Endothelial cell of umbilical vein (primary cell): ENCODE measurements around the gene SSX4B. TPM values are rescaled to one million over a fixed set of nuclear protein-coding genes. Genes with fewer than 3 reads are reported as not detected.

Source experiments
- BruUV-seq: library from RNA; stranded (reverse); fragments of 400-500 nt; replicated peaks from 2 replicates; lab custom pipeline; 2021; lab: Mats Ljungman, UMichigan
- CTCF ChIA-PET: fragments of 300-600, 350-600 bp; sonication (Branson Sonifier 250); formaldehyde crosslinking; loops from one replicate; lab custom pipeline; 2021; ENCODE audit warnings: antibody characterized with exemption, inconsistent platforms; lab: Charles Lee
- POLR2A ChIA-PET: fragments of 300-600, 350-600 bp; sonication (Branson Sonifier 250); formaldehyde crosslinking; loops from one replicate; lab custom pipeline; 2021; ENCODE audit warnings: antibody characterized with exemption, inconsistent platforms; lab: Charles Lee
- DNase-seq: peaks from one replicate; pipeline ENCODE4 v3.0.0-alpha.2; 2011; ENCODE audit warnings: low read depth, low spot score
- FAIRE-seq: peaks from 2 replicates; lab custom pipeline; 2011; peaks lifted over from hg19 to GRCh38; lab: Jason Lieb, UNC
- H2AFZ ChIP-seq: 2 replicates; pipeline ENCODE4 v1.6.0; 2012; ENCODE audit warnings: low read depth, low read length, control low read depth, inconsistent platforms
- H3K27ac ChIP-seq: 2 replicates; pipeline ENCODE4 v1.5.1; 2011; ENCODE audit warnings: low read depth, mild to moderate bottlenecking, control low read depth, low read length, moderate library complexity; ENCODE audit not compliant: insufficient read depth
- H3K27me3 ChIP-seq, 2 experiments: 2 replicates each; pipeline versions ENCODE4 v1.6.0 to v1.6.1; 2011; ENCODE audit warnings: low read length in 2 of 2, mixed read lengths in 1 of 2; ENCODE audit not compliant: control insufficient read depth in 2 of 2, insufficient read depth in 2 of 2
- H3K36me3 ChIP-seq, 2 experiments: 2 replicates in 1 of 2; 3 replicates in 1 of 2; pipeline ENCODE4 v1.5.1; 2011; ENCODE audit warnings: low read length in 2 of 2, mild to moderate bottlenecking in 1 of 2, moderate library complexity in 1 of 2; ENCODE audit not compliant: control insufficient read depth in 2 of 2, insufficient read depth in 2 of 2; ENCODE audit errors: extremely low read depth in 1 of 2
- H3K4me1 ChIP-seq: 3 replicates; pipeline ENCODE4 v1.5.1; 2011; ENCODE audit warnings: mild to moderate bottlenecking, low read length; ENCODE audit not compliant: control insufficient read depth, insufficient read depth; ENCODE audit errors: extremely low read depth
- H3K4me2 ChIP-seq: 2 replicates; pipeline ENCODE4 v1.6.1; 2011; ENCODE audit warnings: low read length, control low read depth, mixed read lengths; ENCODE audit not compliant: insufficient read depth
- H3K4me3 ChIP-seq, 3 experiments: fragments of 200-600 bp in 1 of 3; sonication (generic), shearing (Covaris generic) in 1 of 3; replicated peaks in 1 of 3; 2 replicates each; pipeline ENCODE4 v1.5.1; 2011 to 2016; ENCODE audit warnings: control low read depth in 3 of 3, low read length in 3 of 3, mild to moderate bottlenecking in 2 of 3, inconsistent platforms in 1 of 3, low read depth in 1 of 3, moderate library complexity in 1 of 3; ENCODE audit not compliant: insufficient read depth in 1 of 3
- H3K79me2 ChIP-seq: 2 replicates; pipeline ENCODE4 v1.6.0; 2012; ENCODE audit warnings: low read length, inconsistent platforms; ENCODE audit not compliant: control insufficient read depth, insufficient read depth
- H3K9ac ChIP-seq: replicated peaks from 2 replicates; pipeline ENCODE3; 2011; ENCODE audit warnings: low read length, control low read depth; ENCODE audit not compliant: insufficient read depth; ENCODE audit errors: extremely low read depth
- H3K9me1 ChIP-seq: replicated peaks from 3 replicates; pipeline ENCODE4 v1.6.0; 2011; ENCODE audit warnings: mild to moderate bottlenecking, low read length; ENCODE audit not compliant: control insufficient read depth, insufficient read depth; ENCODE audit errors: extremely low read depth
- H3K9me3 ChIP-seq: replicated peaks from 2 replicates; pipeline ENCODE4 v1.5.1; 2012; ENCODE audit warnings: low read length, inconsistent platforms; ENCODE audit not compliant: control insufficient read depth, insufficient read depth
- H4K20me1 ChIP-seq: replicated peaks from 2 replicates; pipeline ENCODE3; 2011; ENCODE audit warnings: mild to moderate bottlenecking, low read length; ENCODE audit not compliant: control insufficient read depth, insufficient read depth; ENCODE audit errors: extremely low read depth
- EZH2 ChIP-seq: IDR thresholded peaks from 2 replicates; pipeline ENCODE4 v1.6.1; 2012; ENCODE audit warnings: borderline replicate concordance, low read depth, mild to moderate bottlenecking, moderate library complexity, low read length, inconsistent platforms; ENCODE audit not compliant: severe bottlenecking
- FOS ChIP-seq: IDR thresholded peaks from 2 replicates; pipeline ENCODE4 v1.6.1; 2011; ENCODE audit warnings: mild to moderate bottlenecking, low read length, moderate library complexity, borderline replicate concordance; ENCODE audit not compliant: insufficient read depth
- GATA2 ChIP-seq: IDR thresholded peaks from 2 replicates; pipeline ENCODE4 v1.7.0; 2011; ENCODE audit warnings: low read depth, mild to moderate bottlenecking, moderate library complexity, mixed read lengths, low read length; ENCODE audit not compliant: insufficient read length, insufficient read depth
- JUN ChIP-seq: IDR thresholded peaks from 2 replicates; pipeline ENCODE4 v1.6.1; 2011; ENCODE audit warnings: borderline replicate concordance, low read depth; ENCODE audit not compliant: insufficient read length, insufficient read depth
- MYC ChIP-seq: IDR thresholded peaks from one replicate; pipeline ENCODE4 v1.6.1; 2011; ENCODE audit warnings: mild to moderate bottlenecking, low read depth, low read length
- POLR2A ChIP-seq: IDR thresholded peaks from 2 replicates; pipeline ENCODE4 v1.6.1; 2012; ENCODE audit warnings: low read depth, mild to moderate bottlenecking, control low read depth, low read length
- POLR2AphosphoS5 ChIP-seq: IDR thresholded peaks from 2 replicates; pipeline ENCODE4 v1.6.1; 2012; ENCODE audit warnings: low read depth, mild to moderate bottlenecking, control low read depth, low read length, moderate library complexity; ENCODE audit not compliant: insufficient read depth
- dilution Hi-C: fragments of 300-500 bp; cut with MboI; formaldehyde crosslinking; loops from one replicate; pipeline ENCODE4 v1.15.0; 2019; ENCODE audit warnings: low sequenced_read_pairs; ENCODE audit not compliant: extremely low pct_ligation_motif_present
- intact Hi-C: fragments of 100-400 bp; cut with micrococcal nuclease; formaldehyde crosslinking; loops from one replicate; pipeline ENCODE4 v1.10.0; 2022
- polyA plus RNA-seq, 4 experiments: library from polyadenylated mRNA; depleted of rRNA in 3 of 4; stranded (reverse) in 3 of 4; unstranded in 1 of 4; fragments of >200 nt; gene quantifications; 2 replicates each; pipeline versions ENCODE4 v1.2.1 to v1.2.3, GENCODE V29; 2011 to 2012; ENCODE audit warnings: missing spikeins in 1 of 4
- total RNA-seq: library from RNA; stranded (reverse); gene quantifications from 2 replicates; pipeline ENCODE4 v1.2.3, GENCODE V29; 2021
- TF ChIP-seq, protein P1 (sequence below), 2 donors: IDR thresholded peaks; 1 replicate in 1 of 2; 2 replicates in 1 of 2; pipeline ENCODE4 v1.5.1; 2011; ENCODE audit warnings: low read length in 2 of 2, mild to moderate bottlenecking in 2 of 2, moderate library complexity in 2 of 2, control low read depth in 1 of 2, inconsistent platforms in 1 of 2, low read depth in 1 of 2; ENCODE audit not compliant: insufficient read depth in 1 of 2; ENCODE audit errors: extremely low read depth in 1 of 2
- TF ChIP-seq, protein P2 (sequence below): IDR thresholded peaks from 2 replicates; pipeline ENCODE4 v1.6.1; 2011; ENCODE audit not compliant: insufficient read depth, insufficient read length

The SSX4B gene
- total and polyA plus RNA-seq, 2 donors (not counting 3 experiments of a cell fraction or from before 2014, with no cell fraction given), result not detected

GRCh38 chrX:48458711-48459110 is 47.0 kb upstream of the SSX4B start:
- H4K20me1 ChIP-seq, result no peaks in the 10 kb centered on the region
- no peak for FAIRE-seq
- dilution Hi-C loops (no loop called here), intact Hi-C loops (no loop called here)
- no peak overlapping the region for H3K4me2 ChIP-seq
- no peak for DNase-seq
- ChIA-PET POLR2A (no interaction called here), CTCF (no interaction called here)
- H3K4me3 ChIP-seq, result no peak overlapping the region
- no peak overlapping the region for H2AFZ ChIP-seq
- no TSS peak for BruUV-seq
- no peaks in the 10 kb centered on the region for H3K79me2 ChIP-seq
- TF ChIP-seq JUN (no peak), FOS (no peak), POLR2A (no peak), EZH2 (no peak), MYC (no peak), POLR2AphosphoS5 (no peak), GATA2 (no peak)
- TF ChIP-seq, protein P1, sequence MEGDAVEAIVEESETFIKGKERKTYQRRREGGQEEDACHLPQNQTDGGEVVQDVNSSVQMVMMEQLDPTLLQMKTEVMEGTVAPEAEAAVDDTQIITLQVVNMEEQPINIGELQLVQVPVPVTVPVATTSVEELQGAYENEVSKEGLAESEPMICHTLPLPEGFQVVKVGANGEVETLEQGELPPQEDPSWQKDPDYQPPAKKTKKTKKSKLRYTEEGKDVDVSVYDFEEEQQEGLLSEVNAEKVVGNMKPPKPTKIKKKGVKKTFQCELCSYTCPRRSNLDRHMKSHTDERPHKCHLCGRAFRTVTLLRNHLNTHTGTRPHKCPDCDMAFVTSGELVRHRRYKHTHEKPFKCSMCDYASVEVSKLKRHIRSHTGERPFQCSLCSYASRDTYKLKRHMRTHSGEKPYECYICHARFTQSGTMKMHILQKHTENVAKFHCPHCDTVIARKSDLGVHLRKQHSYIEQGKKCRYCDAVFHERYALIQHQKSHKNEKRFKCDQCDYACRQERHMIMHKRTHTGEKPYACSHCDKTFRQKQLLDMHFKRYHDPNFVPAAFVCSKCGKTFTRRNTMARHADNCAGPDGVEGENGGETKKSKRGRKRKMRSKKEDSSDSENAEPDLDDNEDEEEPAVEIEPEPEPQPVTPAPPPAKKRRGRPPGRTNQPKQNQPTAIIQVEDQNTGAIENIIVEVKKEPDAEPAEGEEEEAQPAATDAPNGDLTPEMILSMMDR (IDR thresholded peaks at IDR 0.05; ENCODE audit: extremely low read depth in 1 of 2, insufficient read depth in 1 of 2, low read depth in 1 of 2, low read length in 2 of 2), result no peak
- TF ChIP-seq, protein P2, sequence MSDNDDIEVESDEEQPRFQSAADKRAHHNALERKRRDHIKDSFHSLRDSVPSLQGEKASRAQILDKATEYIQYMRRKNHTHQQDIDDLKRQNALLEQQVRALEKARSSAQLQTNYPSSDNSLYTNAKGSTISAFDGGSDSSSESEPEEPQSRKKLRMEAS, result no peak
- H3K27ac ChIP-seq, result no peak overlapping the region
- H3K9me3 ChIP-seq, result no peaks in the 10 kb centered on the region
- no peaks in the 10 kb centered on the region for H3K27me3 ChIP-seq
- no peaks in the 10 kb centered on the region for H3K36me3 ChIP-seq
- H3K4me1 ChIP-seq, result no peaks in the 10 kb centered on the region
- no peaks in the 10 kb centered on the region for H3K9me1 ChIP-seq
- H3K9ac ChIP-seq, result no peak overlapping the region
